COLO668 (cell line): ENCODE results near the gene PTN.

ENCODE experiments used
- DNase-seq: peaks from one replicate; lab custom pipeline; 2025; ENCODE audit not compliant: unreplicated experiment; lab: John Stamatoyannopoulos, UW

The PTN gene

DNA sequence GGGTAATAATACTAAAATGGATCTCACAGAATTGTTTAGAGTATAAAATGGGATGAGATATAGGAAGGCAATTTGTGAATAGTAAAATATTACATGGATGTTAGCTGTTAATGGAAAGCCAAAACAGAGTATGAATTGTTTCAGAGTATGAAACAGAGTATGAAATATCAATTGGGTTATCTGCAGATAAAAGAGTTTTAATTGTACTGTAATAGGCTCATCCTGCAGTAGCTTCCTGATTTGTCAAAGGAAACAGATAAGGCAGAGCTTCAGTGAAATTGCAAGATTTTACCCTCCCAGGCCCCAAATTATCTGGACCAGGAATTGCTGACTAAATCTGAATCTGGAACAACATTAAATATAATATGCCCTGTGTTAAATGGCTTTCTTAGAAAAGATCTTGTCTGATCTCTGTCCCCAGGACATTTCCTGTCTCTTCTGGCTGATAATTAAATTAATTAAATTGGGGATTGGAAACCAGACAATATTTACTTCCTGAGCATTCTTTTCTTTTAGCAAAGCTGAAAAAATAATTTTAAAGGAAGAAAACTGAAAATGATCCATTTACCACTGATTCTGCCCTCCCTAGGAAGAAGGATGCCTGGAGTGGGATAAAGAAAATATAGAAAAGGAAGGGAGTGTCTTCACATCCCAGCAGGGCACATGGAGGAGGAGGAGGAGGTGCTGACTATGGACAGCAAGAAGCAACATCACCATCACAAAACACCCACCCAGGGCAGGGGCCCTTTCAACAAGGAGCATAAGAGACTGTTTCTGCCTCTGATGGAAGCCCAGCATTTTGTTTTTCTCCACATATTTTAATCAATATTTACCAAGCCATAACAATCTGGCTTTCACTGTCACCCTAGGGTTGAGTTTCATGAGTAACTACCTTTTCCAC lies 18.5 kb downstream of the PTN start:
- no peak for DNase-seq

GRCh38 chr7:137316648-137317353 lies 26.7 kb downstream of the PTN start:
- DNase-seq: no peak

DNA sequence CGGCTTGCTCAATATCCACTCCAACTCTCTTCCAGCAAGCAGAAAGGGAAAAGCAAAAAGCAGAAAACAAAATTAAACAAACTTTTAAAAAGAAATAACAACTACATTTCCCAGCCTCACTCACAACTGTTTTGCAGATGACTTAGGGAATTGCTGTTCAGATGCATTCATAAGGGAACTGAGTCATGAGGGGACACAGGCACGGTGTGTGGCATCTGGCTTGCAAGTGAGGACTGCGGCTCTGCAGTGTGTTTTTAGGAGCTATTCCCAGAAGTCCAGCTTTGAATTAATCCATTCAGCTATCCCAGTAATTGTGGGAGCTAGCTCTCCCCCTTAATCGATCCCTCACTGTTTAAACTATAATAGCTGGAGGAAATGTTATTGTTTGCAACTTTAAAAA lies 30.3 kb downstream of the PTN start:
- DNase-seq: no peak

GRCh38 chr7:137306748-137307147 lies 36.8 kb downstream of the PTN start:
- no peak for DNase-seq

GRCh38 chr7:137305901-137306621 lies 37.5 kb downstream of the PTN start:
- no peak for DNase-seq

- DNase-seq: no peak
Observed at GRCh38 chr7:137304624-137305235, 38.8 kb downstream of the PTN start.

- no peak for DNase-seq
Observed at GRCh38 chr7:137304165-137304564, 39.4 kb downstream of the PTN start.

GRCh38 chr7:137302081-137302480 lies 41.5 kb downstream of the PTN start:
- no peak for DNase-seq

GRCh38 chr7:137298464-137298794 lies 45.1 kb downstream of the PTN start:
- no peak for DNase-seq

- no peak for DNase-seq
Observed at GRCh38 chr7:137297551-137298463, 45.7 kb downstream of the PTN start.

DNA sequence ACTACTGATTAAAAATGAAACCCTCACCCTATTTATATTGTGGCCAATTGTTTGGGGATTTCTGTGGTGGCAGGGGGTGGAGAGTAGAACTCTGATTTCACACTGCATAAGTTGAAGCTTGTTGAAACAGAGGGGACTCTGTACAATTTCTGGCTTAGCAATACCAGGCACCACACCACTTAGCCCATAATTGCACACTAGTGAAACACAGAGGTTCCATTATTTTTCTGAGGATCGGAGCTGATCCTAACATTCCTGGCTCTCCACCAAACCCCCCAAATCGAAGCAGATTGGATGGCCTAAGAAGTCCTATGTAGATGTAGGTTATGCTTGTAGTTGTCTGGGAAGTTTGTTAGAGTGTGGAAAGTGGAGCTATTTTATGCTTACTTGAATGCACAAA lies 47.0 kb downstream of the PTN start:
- DNase-seq: no peak

GRCh38 chr7:137295739-137296324 lies 47.7 kb downstream of the PTN start:
- no peak for DNase-seq

- DNase-seq: no peak
Observed at GRCh38 chr7:137289101-137289500, 54.4 kb downstream of the PTN start.

DNA sequence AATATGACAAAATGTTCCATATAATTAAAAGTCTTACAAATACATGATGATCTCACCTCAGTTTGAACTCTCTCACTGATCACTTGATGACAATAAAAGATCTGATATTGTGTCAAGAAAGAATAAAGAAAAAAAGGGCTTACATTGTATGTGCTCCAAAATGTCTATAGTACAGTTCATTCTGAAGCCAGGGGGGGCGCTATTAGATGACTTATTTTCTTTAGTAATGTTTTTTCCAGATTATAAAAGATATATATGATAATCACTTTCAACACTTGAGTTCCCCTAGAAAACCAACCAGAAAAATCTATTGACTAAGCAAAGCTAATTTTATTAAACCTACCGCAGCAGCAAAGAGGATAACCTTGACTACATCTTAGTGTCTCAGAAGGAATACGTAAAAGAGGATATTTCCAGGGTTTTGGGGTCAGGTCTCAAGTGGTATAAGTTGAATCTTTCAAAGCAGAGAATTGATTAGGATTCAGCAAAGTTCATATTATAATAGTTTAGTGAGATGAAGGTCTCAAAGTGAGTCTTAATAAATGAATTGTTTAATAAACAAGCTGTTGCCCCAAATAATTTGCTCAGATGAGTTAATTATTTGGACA lies 55.8 kb downstream of the PTN start:
- DNase-seq: no peak

DNA sequence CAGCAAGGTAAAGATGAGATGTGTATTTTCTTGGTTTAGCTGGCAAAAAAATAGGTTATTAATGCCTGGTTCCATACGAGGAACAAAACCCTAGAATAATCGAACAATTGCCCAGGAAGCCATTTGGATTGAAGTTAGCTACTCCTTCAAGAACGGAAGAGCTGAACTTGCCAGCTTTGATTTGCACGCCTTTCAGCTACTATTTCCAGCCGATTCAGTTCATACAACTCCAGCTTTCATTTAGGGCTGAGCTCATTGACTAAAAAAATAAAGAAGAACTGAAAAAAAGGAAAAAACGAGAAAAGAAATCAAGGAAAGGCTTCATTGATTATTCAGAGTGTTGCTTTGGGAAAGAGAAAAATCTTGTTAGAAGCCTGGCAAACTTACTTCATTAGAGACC lies 60.4 kb downstream of the PTN start:
- no peak for DNase-seq

- no peak for DNase-seq
Observed at GRCh38 chr7:137282043-137282442, 61.5 kb downstream of the PTN start.

DNA sequence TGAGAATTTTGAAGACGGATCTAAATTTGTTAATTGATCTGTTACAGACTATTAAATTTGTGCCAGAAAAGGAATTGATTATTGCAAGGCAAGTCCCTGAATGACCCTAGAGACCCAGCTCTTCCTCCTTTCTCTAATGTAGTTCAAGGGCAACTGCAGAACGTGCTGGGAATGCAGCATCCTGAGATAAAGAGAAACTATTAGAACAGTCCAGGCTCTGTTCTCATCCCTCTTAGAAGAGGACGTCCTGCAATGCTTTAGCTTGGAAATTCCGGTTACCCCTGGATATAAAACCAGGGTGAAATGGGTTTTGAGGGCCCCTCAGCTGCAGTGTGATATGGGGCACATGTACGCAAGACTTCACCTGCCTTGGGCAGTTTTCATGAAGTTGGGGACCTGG lies 67.3 kb downstream of the PTN start:
- no peak for DNase-seq

DNA sequence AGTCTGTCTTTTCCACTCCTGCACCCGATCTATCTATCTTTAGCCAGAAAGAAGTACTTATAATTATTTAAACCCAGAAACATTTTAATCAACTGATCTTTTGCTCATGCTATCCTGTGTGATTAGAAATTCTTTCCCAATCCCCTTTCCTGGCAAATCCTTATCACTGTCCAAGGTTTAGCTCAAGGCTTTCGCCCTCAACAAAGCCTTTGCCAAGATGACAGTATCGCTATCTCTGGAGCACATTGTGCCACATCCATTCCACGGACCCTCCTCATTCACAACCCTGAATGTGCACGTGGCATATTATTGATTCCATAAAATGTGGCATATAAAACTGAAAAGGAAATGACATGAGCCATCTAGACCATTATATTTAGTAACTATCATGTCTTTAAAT lies 71.3 kb downstream of the PTN start:
- DNase-seq: no peak

- no peak for DNase-seq
Observed at GRCh38 chr7:137269240-137269639, 74.3 kb downstream of the PTN start.
